Measurements from ENCODE around the gene TUBGCP6. TPM values are rescaled to one million over a fixed set of nuclear protein-coding genes. Genes with fewer than 3 reads are reported as not detected.

The TUBGCP6 gene
- total RNA-seq, 1 experiment from 2014 or later = 31.0 TPM

GRCh38 chr22:50257041-50257440 is 12.2 kb upstream of the TUBGCP6 start:
- Histone ChIP-seq H3K9me3 (ENCODE audit: low read depth, low read length, poor library complexity, severe bottlenecking) (no peaks in the 10 kb centered on the region), H3K27me3 (replicated peaks; ENCODE audit: insufficient read depth, low read depth, low read length, poor library complexity) (no peaks in the 10 kb centered on the region), H3K4me3 (ENCODE audit: low read depth, low read length, poor library complexity, severe bottlenecking) (no peak overlapping the region), H3K36me3 (ENCODE audit: insufficient read depth, low read length, poor library complexity, severe bottlenecking) (no peaks in the 10 kb centered on the region), H3K27ac (ENCODE audit: low read depth, low read length, poor library complexity, severe bottlenecking) (no peak overlapping the region), H3K4me1 (ENCODE audit: insufficient read depth, low read length, poor library complexity, severe bottlenecking) (peaks cover 3% of the 10 kb centered on the region)
- intact Hi-C loops (cut with micrococcal nuclease; ENCODE audit: unreplicated experiment) = no loop called here
- no TSS peak for BruUV-seq (replicated peaks)
- ChIA-PET POLR2A (ENCODE audit: low non-redundant PET) (no interaction called here), CTCF (no interaction called here)
- TF ChIP-seq CTCF (conservative IDR thresholded peaks at IDR 0.05; ENCODE audit: low read depth, low read length) = no peak
- TF ChIP-seq EZH2 (IDR thresholded peaks at IDR 0.05; ENCODE audit: borderline replicate concordance, low read depth, low read length, poor library complexity, severe bottlenecking) = no peak
- DNase-seq (ENCODE audit: low spot score) = no peak

- POLR2A ChIA-PET (ENCODE audit: low non-redundant PET) = no interaction called here
These were observed 11.5 kb upstream of the TUBGCP6 start for GRCh38 chr22:50256258-50256862.

GRCh38 chr22:50255607-50256006 is 10.8 kb upstream of the TUBGCP6 start:
- ChIA-PET POLR2A (ENCODE audit: low non-redundant PET) (no interaction called here), CTCF (interaction anchor here (0.5 kb wide), 1 partner anchor 16 kb away, joined by 3 read pairs; no protein-coding TSS in a partner anchor)
- no TSS peak for BruUV-seq (replicated peaks)
- Histone ChIP-seq H3K4me3 (ENCODE audit: low read depth, low read length, poor library complexity, severe bottlenecking) (no peak overlapping the region), H3K27ac (ENCODE audit: low read depth, low read length, poor library complexity, severe bottlenecking) (no peak overlapping the region), H3K9me3 (ENCODE audit: low read depth, low read length, poor library complexity, severe bottlenecking) (no peaks in the 10 kb centered on the region), H3K27me3 (replicated peaks; ENCODE audit: insufficient read depth, low read depth, low read length, poor library complexity) (no peaks in the 10 kb centered on the region), H3K36me3 (ENCODE audit: insufficient read depth, low read length, poor library complexity, severe bottlenecking) (no peaks in the 10 kb centered on the region), H3K4me1 (ENCODE audit: insufficient read depth, low read length, poor library complexity, severe bottlenecking) (peaks cover 6% of the 10 kb centered on the region)
- no peak for DNase-seq (ENCODE audit: low spot score)
- no peak for TF ChIP-seq CTCF (conservative IDR thresholded peaks at IDR 0.05; ENCODE audit: low read depth, low read length)
- TF ChIP-seq EZH2 (IDR thresholded peaks at IDR 0.05; ENCODE audit: borderline replicate concordance, low read depth, low read length, poor library complexity, severe bottlenecking) = no peak
- intact Hi-C loops (cut with micrococcal nuclease; ENCODE audit: unreplicated experiment) = no loop called here

More at GRCh38 chr22:50256258-50256862, 11.5 kb upstream of the TUBGCP6 start:
- no TSS peak for BruUV-seq (replicated peaks)
- Histone ChIP-seq H3K4me1 (ENCODE audit: insufficient read depth, low read length, poor library complexity, severe bottlenecking) (peaks cover 3% of the 10 kb centered on the region), H3K27ac (ENCODE audit: low read depth, low read length, poor library complexity, severe bottlenecking) (no peak overlapping the region), H3K36me3 (ENCODE audit: insufficient read depth, low read length, poor library complexity, severe bottlenecking) (no peaks in the 10 kb centered on the region), H3K4me3 (ENCODE audit: low read depth, low read length, poor library complexity, severe bottlenecking) (no peak overlapping the region), H3K9me3 (ENCODE audit: low read depth, low read length, poor library complexity, severe bottlenecking) (no peaks in the 10 kb centered on the region), H3K27me3 (replicated peaks; ENCODE audit: insufficient read depth, low read depth, low read length, poor library complexity) (no peaks in the 10 kb centered on the region)
- CTCF ChIA-PET = no interaction called here
- intact Hi-C loops (cut with micrococcal nuclease; ENCODE audit: unreplicated experiment) = no loop called here
- DNase-seq (ENCODE audit: low spot score) = no peak
- TF ChIP-seq EZH2 (IDR thresholded peaks at IDR 0.05; ENCODE audit: borderline replicate concordance, low read depth, low read length, poor library complexity, severe bottlenecking) (no peak), CTCF (conservative IDR thresholded peaks at IDR 0.05; ENCODE audit: low read depth, low read length) (no peak)

All from A673 (cell line).